Testis (tissue), 3 donors: Measurements from ENCODE around the gene RAB25. TPM values are rescaled to one million over a fixed set of nuclear protein-coding genes. Genes with fewer than 3 reads are reported as not detected.

Source experiments
- DNase-seq: peaks from one replicate; pipeline ENCODE4 v3.0.0-alpha.2; 2019
- H3K27ac ChIP-seq, 2 donors: fragments of 200-600 bp; sonication (generic); one replicate each; pipeline ENCODE4 v1.5.1; 2019
- H3K27me3 ChIP-seq: fragments of 200-600 bp; sonication (generic); one replicate; pipeline ENCODE4 v1.5.1; 2019
- H3K36me3 ChIP-seq: fragments of 200-600 bp; sonication (generic); one replicate; pipeline ENCODE4 v1.5.1; 2017; ENCODE audit warnings: low read depth; ENCODE audit errors: missing control alignments
- H3K4me1 ChIP-seq: fragments of 200-600 bp; sonication (generic); one replicate; pipeline ENCODE4 v1.5.1; 2019
- H3K4me3 ChIP-seq, 2 donors: fragments of 200-600 bp; sonication (generic); one replicate each; pipeline ENCODE4 v1.5.1; 2017 to 2019
- H3K9me3 ChIP-seq: fragments of 200-600 bp; sonication (generic); one replicate; pipeline ENCODE4 v1.5.1; 2017
- CTCF ChIP-seq, 3 experiments: fragments of 450-650 bp in 2 of 3; fragments of 200-600 bp in 1 of 3; sonication (generic) in 1 of 3; IDR thresholded peaks; one replicate each; pipeline ENCODE4 v1.5.1; 2016 to 2019; ENCODE audit warnings: antibody characterized with exemption in 3 of 3, mild to moderate bottlenecking in 2 of 3, moderate library complexity in 1 of 3
- POLR2A ChIP-seq: fragments of 450-650 bp; IDR thresholded peaks from one replicate; pipeline ENCODE4 v1.6.1; 2017; ENCODE audit warnings: antibody characterized with exemption, mild to moderate bottlenecking, moderate library complexity
- WGBS, 2 donors: methylation state at CpG; one replicate each; pipeline ENCODE4 v1.1.5; 2018; 5-methylcytosine and 5-hydroxymethylcytosine counted together
- intact Hi-C: fragments of 100-400 bp; cut with DNase I; formaldehyde crosslinking; loops from one replicate; pipeline ENCODE4 v1.15.1; 2023; ENCODE audit warnings: low total_unique reads
- polyA plus RNA-seq: library from polyadenylated mRNA; stranded (reverse); fragments of 350-450 nt; fragmentation: Illumina TruSeq; extraction: RNeasy Lipid Tissue Mini Kit (QIAGEN cat#74804); gene quantifications from one replicate; pipeline ENCODE4 v1.2.3, GENCODE V29; 2014; ENCODE audit warnings: low read depth, low replicate concordance; ENCODE audit not compliant: insufficient read depth
- total RNA-seq, 2 donors: library from RNA; depleted of rRNA; stranded (reverse); fragments of >200 nt; gene quantifications; one replicate each; pipeline ENCODE4 v1.2.3, GENCODE V29; 2016

The RAB25 gene
- total and polyA plus RNA-seq, 3 donors from 2014 or later, result 1.2 to 2.1 (median 2.0) TPM

GRCh38 chr1:156090840-156091188 lies 29.9 kb downstream of the RAB25 start:
- H3K4me3 ChIP-seq, result no peak overlapping the region
- H3K4me1 ChIP-seq, result peaks cover 12% of the 10 kb centered on the region
- peak; percentile 82 to 95 (median 85) for TF ChIP-seq CTCF (IDR thresholded peaks at IDR 0.05)
- no peak for TF ChIP-seq POLR2A
- no peaks in the 10 kb centered on the region for H3K36me3 ChIP-seq
- 46 to 55% methylated on average over 11 to 14 of the region's 14 CpGs for WGBS, 2 donors
- intact Hi-C loops, result loop anchor here (5.0 kb wide), 1 partner anchor 131 kb away; no protein-coding TSS in a partner anchor
- peak; percentile 92 for DNase-seq
- H3K27me3 ChIP-seq, result no peaks in the 10 kb centered on the region
- no peak overlapping the region for H3K27ac ChIP-seq
- no peaks in the 10 kb centered on the region for H3K9me3 ChIP-seq

GRCh38 chr1:156091610-156092009 lies 30.6 kb downstream of the RAB25 start:
- Histone ChIP-seq H3K27ac (no peak overlapping the region), H3K4me1 (peaks cover 10% of the 10 kb centered on the region), H3K36me3 (no peaks in the 10 kb centered on the region), H3K9me3 (no peaks in the 10 kb centered on the region), H3K4me3 (no peak overlapping the region), H3K27me3 (no peaks in the 10 kb centered on the region)
- TF ChIP-seq CTCF (IDR thresholded peaks at IDR 0.05) (no peak), POLR2A (no peak)
- intact Hi-C loops, result loop anchor here (5.0 kb wide), 1 partner anchor 131 kb away; no protein-coding TSS in a partner anchor
- 71 to 76% methylated on average over 2 of the region's 2 CpGs for WGBS, 2 donors
- DNase-seq, result no peak

- no peak for DNase-seq
- H3K27ac ChIP-seq, result peak overlapping the region in 1 of 2 donors; percentile 82
- WGBS, 2 donors, result 56 to 82% methylated on average over 3 of the region's 3 CpGs
- H3K4me3 ChIP-seq, result no peak overlapping the region
- H3K9me3 ChIP-seq, result no peaks in the 10 kb centered on the region
- H3K4me1 ChIP-seq, result peaks cover 13% of the 10 kb centered on the region
- intact Hi-C loops, result loop anchor here (5.0 kb wide), 1 partner anchor 41 kb away; no protein-coding TSS in a partner anchor
- H3K36me3 ChIP-seq, result no peaks in the 10 kb centered on the region
- no peaks in the 10 kb centered on the region for H3K27me3 ChIP-seq
- TF ChIP-seq POLR2A, result no peak
- no peak for TF ChIP-seq CTCF (IDR thresholded peaks at IDR 0.05)
These were observed 35.0 kb downstream of the RAB25 start for GRCh38 chr1:156095906-156096508.

- Histone ChIP-seq H3K27me3 (no peaks in the 10 kb centered on the region), H3K27ac (peak overlapping the region in 1 of 2 donors; percentile 82), H3K4me3 (no peak overlapping the region), H3K36me3 (no peaks in the 10 kb centered on the region), H3K9me3 (no peaks in the 10 kb centered on the region), H3K4me1 (peaks cover 15% of the 10 kb centered on the region)
- DNase-seq, result peak; percentile 93
- peak; percentile 92 to 95 (median 93) for TF ChIP-seq CTCF (IDR thresholded peaks at IDR 0.05)
- TF ChIP-seq POLR2A, result no peak
- 45 to 55% methylated on average over 9 to 14 of the region's 14 CpGs for WGBS, 2 donors
- intact Hi-C loops, result loop anchor here (5.0 kb wide), 1 partner anchor 40 kb away; no protein-coding TSS in a partner anchor
These were observed 35.9 kb downstream of the RAB25 start for GRCh38 chr1:156096640-156097391.
